ENCODE measurements around the gene RAPGEF1. TPM values are rescaled to one million over a fixed set of nuclear protein-coding genes. Genes with fewer than 3 reads are reported as not detected.

RAPGEF1 gene
- total RNA-seq, 1 experiment from 2014 or later, result 25.2 TPM

DNA sequence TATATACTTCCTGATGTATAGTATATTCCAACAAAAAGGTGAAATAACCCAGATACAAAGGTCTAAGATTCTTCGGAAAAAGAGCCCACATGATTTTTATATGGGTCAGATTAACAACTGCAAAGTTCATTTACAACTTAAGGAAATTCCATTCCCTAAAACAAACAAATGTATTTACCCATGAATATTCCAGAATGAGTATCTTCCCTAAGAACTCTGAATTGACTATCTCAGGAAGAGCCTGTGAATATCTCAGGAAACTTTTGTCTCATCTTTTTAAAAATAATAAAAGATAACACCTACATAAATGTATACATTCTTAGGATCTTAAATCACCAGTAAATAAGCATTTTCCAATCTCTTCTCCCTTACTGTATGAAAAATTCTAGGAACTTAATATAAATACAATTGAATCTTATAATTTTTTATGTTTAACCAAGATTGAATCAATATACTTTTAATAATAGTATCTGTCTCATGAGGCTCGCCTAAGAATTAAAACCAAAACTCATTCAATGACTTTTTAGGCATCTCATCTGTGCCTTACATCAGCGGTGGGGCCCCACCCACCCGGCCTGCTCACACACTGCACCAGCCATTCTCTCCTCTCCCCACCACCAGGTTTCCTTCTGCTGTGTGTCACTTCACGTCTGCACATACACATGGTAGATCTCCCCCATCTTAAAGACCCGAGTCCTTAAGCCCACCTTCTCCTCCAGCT, 78.1 kb downstream of the RAPGEF1 start:
- Histone ChIP-seq H3K27me3 (ENCODE audit: low read length) (no peaks in the 10 kb centered on the region), H3F3A (ENCODE audit: low read length, unreplicated experiment) (no peaks in the 10 kb centered on the region), H3K79me2 (ENCODE audit: low read length) (peaks cover 13% of the 10 kb centered on the region; the same call in 1 of the 2 replicates), H2AFZ (ENCODE audit: low read length) (no peak overlapping the region), H3K4me2 (ENCODE audit: low read length) (no peak overlapping the region), H3K4me1 (ENCODE audit: insufficient read depth, low read length) (peaks cover 32% of the 10 kb centered on the region), H3K9me2 (replicated peaks; ENCODE audit: low read length) (no peaks in the 10 kb centered on the region), H3K27ac (ENCODE audit: low read length) (no peak overlapping the region), H3K36me3 (ENCODE audit: low read depth, low read length) (no peaks in the 10 kb centered on the region), H3K9me3 (ENCODE audit: low read length) (no peaks in the 10 kb centered on the region), H4K20me1 (ENCODE audit: low read length) (no peaks in the 10 kb centered on the region), H3K9ac (ENCODE audit: low read length) (no peak overlapping the region), H3K4me3 (ENCODE audit: low read length) (no peak overlapping the region)
- DNase-seq, result no peak
- TF ChIP-seq EZH2phosphoT487 (IDR thresholded peaks at IDR 0.05; ENCODE audit: borderline replicate concordance, low read length) (no peak), EZH2 (IDR thresholded peaks at IDR 0.05; ENCODE audit: low read length, unreplicated experiment) (no peak)
- TF ChIP-seq, protein P1, sequence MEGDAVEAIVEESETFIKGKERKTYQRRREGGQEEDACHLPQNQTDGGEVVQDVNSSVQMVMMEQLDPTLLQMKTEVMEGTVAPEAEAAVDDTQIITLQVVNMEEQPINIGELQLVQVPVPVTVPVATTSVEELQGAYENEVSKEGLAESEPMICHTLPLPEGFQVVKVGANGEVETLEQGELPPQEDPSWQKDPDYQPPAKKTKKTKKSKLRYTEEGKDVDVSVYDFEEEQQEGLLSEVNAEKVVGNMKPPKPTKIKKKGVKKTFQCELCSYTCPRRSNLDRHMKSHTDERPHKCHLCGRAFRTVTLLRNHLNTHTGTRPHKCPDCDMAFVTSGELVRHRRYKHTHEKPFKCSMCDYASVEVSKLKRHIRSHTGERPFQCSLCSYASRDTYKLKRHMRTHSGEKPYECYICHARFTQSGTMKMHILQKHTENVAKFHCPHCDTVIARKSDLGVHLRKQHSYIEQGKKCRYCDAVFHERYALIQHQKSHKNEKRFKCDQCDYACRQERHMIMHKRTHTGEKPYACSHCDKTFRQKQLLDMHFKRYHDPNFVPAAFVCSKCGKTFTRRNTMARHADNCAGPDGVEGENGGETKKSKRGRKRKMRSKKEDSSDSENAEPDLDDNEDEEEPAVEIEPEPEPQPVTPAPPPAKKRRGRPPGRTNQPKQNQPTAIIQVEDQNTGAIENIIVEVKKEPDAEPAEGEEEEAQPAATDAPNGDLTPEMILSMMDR (conservative IDR thresholded peaks at IDR 0.05; ENCODE audit: low read depth, low read length), result no peak
- ChIA-PET POLR2A (ENCODE audit: unreplicated experiment) (no interaction called here), CTCF (no interaction called here)
- BruUV-seq (replicated peaks), result no TSS peak
- ATAC-seq, result no peak
- intact Hi-C loops (cut with micrococcal nuclease), result no loop called here

DNA sequence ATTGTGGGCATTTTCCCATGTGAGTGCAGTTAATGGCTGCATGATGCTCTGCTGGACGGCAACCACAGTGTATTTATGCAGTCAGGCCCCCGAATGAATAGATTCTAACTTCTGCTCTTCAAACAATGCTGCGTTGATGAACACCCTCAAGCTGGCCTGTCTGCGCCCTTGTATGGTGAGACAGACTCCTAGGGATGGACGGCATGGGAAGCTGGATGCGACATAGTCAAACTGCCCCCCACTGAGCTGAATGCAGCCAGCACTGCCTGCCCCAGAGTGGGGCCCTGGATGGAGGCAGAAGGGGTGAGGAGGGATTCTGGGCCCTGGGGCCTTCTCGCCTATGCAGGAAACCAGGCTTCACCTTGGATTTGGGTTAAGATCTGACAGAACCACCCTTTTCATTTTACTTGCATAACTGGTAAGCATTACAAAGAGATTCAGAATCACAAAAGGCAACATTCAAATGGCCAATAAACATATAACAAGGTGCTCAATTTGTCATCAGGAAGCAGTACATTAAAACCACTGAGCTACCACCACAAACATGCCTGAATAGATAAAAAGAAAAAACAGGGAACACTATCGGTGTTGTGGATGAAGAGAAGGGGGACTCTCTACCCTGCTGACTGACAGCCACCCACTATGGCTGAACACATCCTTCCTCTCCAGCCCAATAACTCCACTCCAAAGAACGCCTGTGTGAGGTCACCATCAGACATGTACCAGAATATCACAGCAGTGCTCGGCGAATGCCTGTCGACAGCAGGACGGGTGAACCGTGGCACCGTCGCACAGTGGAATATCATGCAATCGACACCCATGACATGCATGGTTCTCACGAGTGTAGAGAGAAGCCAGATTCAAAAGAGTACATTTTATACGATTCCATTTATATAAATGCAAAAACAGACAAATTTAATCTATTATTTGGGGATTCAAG, 79.1 kb downstream of the RAPGEF1 start:
- H3K9ac ChIP-seq (ENCODE audit: low read length), result no peak overlapping the region
- no peak overlapping the region for H3K4me3 ChIP-seq (ENCODE audit: low read length)
- BruUV-seq (replicated peaks), result no TSS peak
- H3K4me1 ChIP-seq (ENCODE audit: insufficient read depth, low read length), result peaks cover 26% of the 10 kb centered on the region
- H3K4me2 ChIP-seq (ENCODE audit: low read length), result no peak overlapping the region
- intact Hi-C loops (cut with micrococcal nuclease), result no loop called here
- no peaks in the 10 kb centered on the region for H3F3A ChIP-seq (ENCODE audit: low read length, unreplicated experiment)
- TF ChIP-seq EZH2phosphoT487 (IDR thresholded peaks at IDR 0.05; ENCODE audit: borderline replicate concordance, low read length) (no peak), EZH2 (IDR thresholded peaks at IDR 0.05; ENCODE audit: low read length, unreplicated experiment) (no peak)
- TF ChIP-seq, protein P1 (conservative IDR thresholded peaks at IDR 0.05; ENCODE audit: low read depth, low read length), result no peak
- no peaks in the 10 kb centered on the region for H4K20me1 ChIP-seq (ENCODE audit: low read length)
- no peaks in the 10 kb centered on the region for H3K36me3 ChIP-seq (ENCODE audit: low read depth, low read length)
- ATAC-seq, result no peak
- no peak overlapping the region for H2AFZ ChIP-seq (ENCODE audit: low read length)
- no peak for DNase-seq
- H3K27ac ChIP-seq (ENCODE audit: low read length), result no peak overlapping the region
- no peaks in the 10 kb centered on the region for H3K9me3 ChIP-seq (ENCODE audit: low read length)
- CTCF ChIA-PET, result no interaction called here
- POLR2A ChIA-PET (ENCODE audit: unreplicated experiment), result no interaction called here
- peaks cover 20% of the 10 kb centered on the region for H3K79me2 ChIP-seq (ENCODE audit: low read length)
- H3K27me3 ChIP-seq (ENCODE audit: low read length), result no peaks in the 10 kb centered on the region
- no peaks in the 10 kb centered on the region for H3K9me2 ChIP-seq (replicated peaks; ENCODE audit: low read length)

All from PC-3 (cell line).